K562 (cell line): ENCODE data around the gene RSPRY1. TPM values are rescaled to one million over a fixed set of nuclear protein-coding genes. Genes with fewer than 3 reads are reported as not detected.
A peak's percentile ranks its signal among the peaks of the same experiment; 100 is the strongest.

Experiments used
- ARID1B ChIP-seq: fragments of 450-650 bp; IDR thresholded peaks from 2 replicates; pipeline ENCODE4 v1.6.1; 2016; ENCODE audit warnings: antibody characterized with exemption, mild to moderate bottlenecking, inconsistent platforms
- CBFA2T2 ChIP-seq: fragments of 450-650 bp; conservative IDR thresholded peaks from 2 replicates; pipeline ENCODE4 v1.6.1; 2017; ENCODE audit warnings: mild to moderate bottlenecking
- CC2D1A ChIP-seq: fragments of 450-650 bp; IDR thresholded peaks from 2 replicates; pipeline ENCODE4 v1.6.1; 2017; ENCODE audit warnings: mild to moderate bottlenecking
- CTBP1 ChIP-seq: fragments of 450-650 bp; IDR thresholded peaks from 2 replicates; pipeline ENCODE4 v1.6.1; 2016; ENCODE audit warnings: borderline replicate concordance
- DACH1 ChIP-seq: fragments of 450-650 bp; IDR thresholded peaks from 2 replicates; pipeline ENCODE4 v1.6.1; 2018; ENCODE audit not compliant: partially characterized antibody
- E2F3 ChIP-seq: fragments of 250-450 bp; sonication (Bioruptor Pico); IDR thresholded peaks from 2 replicates; pipeline ENCODE4 v1.4.0; 2020; ENCODE audit warnings: mild to moderate bottlenecking
- ERF ChIP-seq: fragments of 450-650 bp; formaldehyde crosslinking; IDR thresholded peaks from 2 replicates; pipeline ENCODE4 v1.4.0; 2020; ENCODE audit warnings: mild to moderate bottlenecking, mixed read lengths
- FOXP1 ChIP-seq: sonication (generic); formaldehyde crosslinking; IDR thresholded peaks from 2 replicates; pipeline ENCODE4 v1.8.0; 2022; ENCODE audit warnings: mild to moderate bottlenecking, missing genetic modification reagents
- GABPA ChIP-seq: fragments of 200-800 bp; sonication (Bioruptor generic); conservative IDR thresholded peaks from 2 replicates; pipeline ENCODE4 v1.6.1; 2016; ENCODE audit warnings: low read depth, missing genetic modification characterization, missing compliant biosample characterization
- LARP7 ChIP-seq: fragments of 450-650 bp; IDR thresholded peaks from 2 replicates; pipeline ENCODE4 v1.6.1; 2016
- MEIS2 ChIP-seq: fragments of 450-650 bp; IDR thresholded peaks from 2 replicates; pipeline ENCODE4 v1.6.1; 2014; ENCODE audit warnings: mild to moderate bottlenecking; ENCODE audit not compliant: partially characterized antibody
- MIER1 ChIP-seq: fragments of 450-650 bp; IDR thresholded peaks from 2 replicates; pipeline ENCODE4 v1.6.1; 2016; ENCODE audit warnings: antibody characterized with exemption, mild to moderate bottlenecking, low read depth
- NFIC ChIP-seq: fragments of 450-650 bp; IDR thresholded peaks from 2 replicates; pipeline ENCODE4 v1.6.1; 2017; ENCODE audit warnings: mild to moderate bottlenecking, inconsistent platforms
- NFIX ChIP-seq: fragments of 250-450 bp; sonication (Bioruptor Pico); IDR thresholded peaks from 2 replicates; pipeline ENCODE4 v1.4.0; 2020; ENCODE audit warnings: low read depth, mild to moderate bottlenecking, moderate library complexity
- NFYB ChIP-seq: IDR thresholded peaks from 2 replicates; pipeline ENCODE4 v1.6.1; 2011; ENCODE audit warnings: mild to moderate bottlenecking, moderate library complexity; ENCODE audit not compliant: insufficient read length; ENCODE audit errors: extremely low read depth
- NR4A1 ChIP-seq, 2 experiments: fragments of 250-450 bp in 1 of 2; fragments of 450-650 bp in 1 of 2; sonication (Bioruptor Pico) in 1 of 2; IDR thresholded peaks; 2 replicates each; pipeline versions ENCODE4 v1.4.0 to v1.6.1; 2016 to 2020; ENCODE audit warnings: mild to moderate bottlenecking in 2 of 2, missing compliant biosample characterization in 1 of 2, missing genetic modification characterization in 1 of 2, moderate library complexity in 1 of 2
- PHTF2 ChIP-seq: fragments of 250-450 bp; sonication (Bioruptor Pico); IDR thresholded peaks from 2 replicates; pipeline ENCODE4 v1.5.0; 2021; ENCODE audit warnings: mild to moderate bottlenecking
- POLR2AphosphoS5 ChIP-seq: IDR thresholded peaks from 2 replicates; pipeline ENCODE4 v1.6.1; 2011; ENCODE audit warnings: mild to moderate bottlenecking, low read depth, low read length, moderate library complexity; ENCODE audit not compliant: control insufficient read depth, insufficient read depth
- RBM14 ChIP-seq: fragments of 200-400 bp; formaldehyde crosslinking; IDR thresholded peaks from 2 replicates; pipeline ENCODE4 v1.6.1; 2018; ENCODE audit warnings: low read depth, mild to moderate bottlenecking, low read length, moderate library complexity, borderline replicate concordance; ENCODE audit not compliant: insufficient read depth
- RBM25 ChIP-seq: fragments of 200-400 bp; formaldehyde crosslinking; IDR thresholded peaks from 2 replicates; pipeline ENCODE4 v1.6.1; 2018; ENCODE audit warnings: low read length, low read depth, moderate library complexity; ENCODE audit not compliant: severe bottlenecking
- RCOR1 ChIP-seq, 2 experiments: IDR thresholded peaks; 2 replicates each; pipeline ENCODE4 v1.6.1; 2012; ENCODE audit warnings: low read depth in 2 of 2, low read length in 2 of 2, borderline replicate concordance in 1 of 2, improper control_type of control experiment in 1 of 2
- TAF7 ChIP-seq: fragments of 450-650 bp; IDR thresholded peaks from 2 replicates; pipeline ENCODE4 v1.6.1; 2016; ENCODE audit warnings: missing genetic modification characterization, missing compliant biosample characterization
- THRAP3 ChIP-seq: fragments of 450-650 bp; IDR thresholded peaks from 2 replicates; pipeline ENCODE4 v1.6.1; 2016; ENCODE audit warnings: mild to moderate bottlenecking, inconsistent platforms, borderline replicate concordance
- TOE1 ChIP-seq, 2 experiments: fragments of 450-650 bp in 1 of 2; sonication (generic) in 1 of 2; formaldehyde crosslinking in 1 of 2; IDR thresholded peaks; 2 replicates each; pipeline versions ENCODE4 v1.7.1 to v1.8.0; 2016 to 2022; ENCODE audit warnings: borderline replicate concordance in 2 of 2, mild to moderate bottlenecking in 2 of 2, antibody characterized with exemption in 1 of 2, inconsistent platforms in 1 of 2, low read depth in 1 of 2, missing genetic modification reagents in 1 of 2, moderate library complexity in 1 of 2
- TRIM24 ChIP-seq, 2 experiments: fragments of 450-650 bp; IDR thresholded peaks; 2 replicates each; pipeline ENCODE4 v1.6.1; 2016
- ZKSCAN3 ChIP-seq: fragments of 250-450 bp; sonication (Bioruptor Pico); IDR thresholded peaks from 2 replicates; pipeline ENCODE4 v1.4.0; 2020
- ZNF146 ChIP-seq: IDR thresholded peaks from one replicate; pipeline ENCODE4 v1.6.1; 2018; ENCODE audit warnings: missing compliant biosample characterization; ENCODE audit not compliant: unreplicated experiment
- ZNF224 ChIP-seq: sonication (generic); formaldehyde crosslinking; IDR thresholded peaks from 2 replicates; pipeline ENCODE4 v1.8.0; 2022; ENCODE audit warnings: mild to moderate bottlenecking, missing genetic modification reagents
- ZNF408 ChIP-seq: fragments of 250-450 bp; sonication (Bioruptor Pico); IDR thresholded peaks from 2 replicates; pipeline ENCODE4 v1.4.0; 2020; ENCODE audit warnings: low read depth, mild to moderate bottlenecking, moderate library complexity
- polyA plus RNA-seq, 8 experiments: library from polyadenylated mRNA; depleted of rRNA in 4 of 8; stranded (reverse) in 5 of 8; unstranded in 3 of 8; fragments of >200 nt; fragmentation: Nextera tagmentation in 2 of 8; fragmentation: Illumina TruSeq in 1 of 8; extraction: Ambion mirVana in 2 of 8; extraction: Trizol in 1 of 8; gene quantifications; 2 replicates each; pipeline versions ENCODE4 v1.2.1 to v1.2.3, GENCODE V29; 2011 to 2014; ENCODE audit warnings: inconsistent platforms in 1 of 8, missing spikeins in 1 of 8
- total RNA-seq, 7 experiments: library from RNA; depleted of rRNA in 6 of 7; stranded (reverse); fragments of >200 nt in 6 of 7; fragmentation: Illumina TruSeq in 2 of 7; extraction: Trizol in 2 of 7; gene quantifications; 2 replicates each; pipeline versions ENCODE4 v1.2.1 to v1.2.3, GENCODE V29; 2011 to 2021; ENCODE audit warnings: low replicate concordance in 1 of 7
- TF ChIP-seq, protein P1 (sequence below): sonication (generic); formaldehyde crosslinking; IDR thresholded peaks from 2 replicates; pipeline ENCODE4 v1.8.0; 2022; ENCODE audit warnings: missing genetic modification reagents, mild to moderate bottlenecking, moderate library complexity, borderline replicate concordance

RSPRY1 gene
- total and polyA plus RNA-seq, 9 of the 15 experiments (the other 6 are each of a cell fraction or from before 2014, with no cell fraction given), result 10.2 to 27.8 (median 20.8) TPM

DNA sequence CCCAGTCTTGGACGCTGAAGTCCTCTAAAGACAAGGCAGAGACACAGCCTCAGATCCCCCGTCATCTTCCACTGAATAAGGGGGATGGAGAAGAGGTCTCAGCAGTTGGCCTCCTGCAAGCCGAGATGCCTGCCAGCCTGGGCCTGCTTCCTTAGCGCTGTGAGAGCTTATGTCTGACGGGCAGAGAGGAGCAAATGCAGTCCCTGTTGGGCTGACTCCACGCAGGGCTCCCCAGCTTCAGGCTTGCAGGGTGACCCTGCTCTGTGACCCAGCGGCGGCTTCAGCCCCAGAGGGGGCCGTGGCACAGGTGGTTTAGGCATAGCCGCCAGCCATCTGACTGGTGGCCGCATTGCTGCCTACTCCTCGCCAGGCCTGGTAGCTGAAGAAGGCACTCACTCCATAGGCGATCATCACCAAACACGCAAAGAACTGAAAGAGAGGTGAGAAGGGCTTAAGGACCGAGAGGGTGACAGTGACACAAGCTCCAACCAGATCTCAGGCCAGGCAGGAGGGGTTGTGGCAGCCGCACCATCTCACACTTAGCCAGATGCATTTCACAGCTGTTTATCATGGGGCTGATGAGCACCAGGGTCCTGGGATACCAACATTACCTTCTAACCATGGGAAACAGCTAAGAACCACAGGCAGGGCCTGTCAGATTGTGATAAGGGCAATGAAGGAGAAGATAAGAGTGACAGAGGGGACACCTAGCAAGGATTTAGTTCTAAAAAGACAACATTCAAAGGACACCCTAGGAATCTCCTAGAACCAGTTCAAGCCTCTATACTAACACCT, 70.7 kb downstream of the RSPRY1 start (continued):
- TF ChIP-seq LARP7 (no peak), NR4A1 (CRISPR knock-in tag; IDR thresholded peaks at IDR 0.05) (no peak), NR4A1 (tag; IDR thresholded peaks at IDR 0.05) (no peak), POLR2AphosphoS5 (0 out of 2 replicates have a peak, but pooled peaks have one; percentile 50), CC2D1A (no peak), ZNF224 (no peak), CTBP1 (peak; percentile 49; the same call in 1 of the 2 replicates), NFIX (CRISPR knock-in tag) (no peak), GABPA (tag) (no peak), ARID1B (peak; percentile 76), ZNF408 (CRISPR knock-in tag) (no peak), FOXP1 (CRISPR knock-in tag) (no peak), THRAP3 (no peak), MEIS2 (peak; percentile 19), DACH1 (peak; percentile 18), CBFA2T2 (peak; percentile 85), TOE1 (IDR thresholded peaks at IDR 0.05; ENCODE audit: borderline replicate concordance) (no peak), TOE1 (CRISPR knock-in tag; IDR thresholded peaks at IDR 0.05; ENCODE audit: borderline replicate concordance, low read depth) (no peak), NFIC (peak; percentile 46; the same call in 1 of the 2 replicates), TRIM24 (IDR thresholded peaks at IDR 0.05) (0 out of 4 replicates have a peak, but pooled peaks of 1 of the 2 experiments have one; percentile 30), NFYB (no peak), RCOR1 (IDR thresholded peaks at IDR 0.05; ENCODE audit: borderline replicate concordance in 1 of 2, low read depth in 2 of 2, low read length in 2 of 2) (peak in 1 of 2 experiments; percentile 53; a peak in 1 of 4 replicates), ZNF146 (CRISPR knock-in tag) (no peak), E2F3 (no peak), PHTF2 (CRISPR knock-in tag) (no peak), TAF7 (tag) (no peak), RBM14 (no peak), ZKSCAN3 (CRISPR knock-in tag) (no peak), ERF (no peak), MIER1 (no peak), RBM25 (no peak)
- TF ChIP-seq, protein P1, sequence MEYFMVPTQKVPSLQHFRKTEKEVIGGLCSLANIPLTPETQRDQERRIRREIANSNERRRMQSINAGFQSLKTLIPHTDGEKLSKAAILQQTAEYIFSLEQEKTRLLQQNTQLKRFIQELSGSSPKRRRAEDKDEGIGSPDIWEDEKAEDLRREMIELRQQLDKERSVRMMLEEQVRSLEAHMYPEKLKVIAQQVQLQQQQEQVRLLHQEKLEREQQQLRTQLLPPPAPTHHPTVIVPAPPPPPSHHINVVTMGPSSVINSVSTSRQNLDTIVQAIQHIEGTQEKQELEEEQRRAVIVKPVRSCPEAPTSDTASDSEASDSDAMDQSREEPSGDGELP (CRISPR knock-in tag), result peak; percentile 73
